Activated CD4-positive, alpha-beta memory T cell treated with anti-CD3 and anti-CD28 coated beads, Interleukin-2, amount 10 ng/mL, durations not matched to agents 7 days and 5 days (primary cell): ENCODE data around the gene NCK2. TPM values are rescaled to one million over a fixed set of nuclear protein-coding genes. Genes with fewer than 3 reads are reported as not detected.
A peak's percentile ranks its signal among the peaks of the same experiment; 100 is the strongest.

Experiments used
- CTCF ChIA-PET: fragments of 350-600 bp; sonication (Branson Sonifier 250); formaldehyde crosslinking; loops from one replicate; lab custom pipeline; 2021; ENCODE audit warnings: antibody characterized with exemption, inconsistent platforms; lab: Charles Lee
- POLR2A ChIA-PET: fragments of 350-600 bp; sonication (Branson Sonifier 250); formaldehyde crosslinking; loops from one replicate; lab custom pipeline; 2021; ENCODE audit warnings: antibody characterized with exemption; lab: Charles Lee
- DNase-seq: peaks from one replicate; pipeline ENCODE4 v3.0.0-alpha.2; 2020
- H3K27ac Mint-ChIP-seq: one replicate; pipeline ENCODE4 v1.8.0; 2021; ENCODE audit warnings: mild to moderate bottlenecking, mixed read lengths
- H3K27me3 Mint-ChIP-seq: one replicate; pipeline ENCODE4 v1.8.0; 2021; ENCODE audit warnings: mixed read lengths
- H3K36me3 Mint-ChIP-seq: one replicate; pipeline ENCODE4 v1.8.0; 2021; ENCODE audit warnings: low read depth, mixed read lengths
- H3K4me1 Mint-ChIP-seq: one replicate; pipeline ENCODE4 v1.8.0; 2021; ENCODE audit warnings: mixed read lengths
- H3K4me3 Mint-ChIP-seq: one replicate; pipeline ENCODE4 v1.8.0; 2021; ENCODE audit warnings: mild to moderate bottlenecking, mixed read lengths
- H3K9me3 Mint-ChIP-seq: one replicate; pipeline ENCODE4 v1.8.0; 2021; ENCODE audit warnings: mixed read lengths
- total RNA-seq, 2 experiments: library from RNA; stranded (reverse); gene quantifications; one replicate each; pipeline ENCODE4 v1.2.3, GENCODE V29; 2021

Gene NCK2
- total RNA-seq, 2 experiments from 2014 or later, result 70.8 to 75.9 TPM

DNA sequence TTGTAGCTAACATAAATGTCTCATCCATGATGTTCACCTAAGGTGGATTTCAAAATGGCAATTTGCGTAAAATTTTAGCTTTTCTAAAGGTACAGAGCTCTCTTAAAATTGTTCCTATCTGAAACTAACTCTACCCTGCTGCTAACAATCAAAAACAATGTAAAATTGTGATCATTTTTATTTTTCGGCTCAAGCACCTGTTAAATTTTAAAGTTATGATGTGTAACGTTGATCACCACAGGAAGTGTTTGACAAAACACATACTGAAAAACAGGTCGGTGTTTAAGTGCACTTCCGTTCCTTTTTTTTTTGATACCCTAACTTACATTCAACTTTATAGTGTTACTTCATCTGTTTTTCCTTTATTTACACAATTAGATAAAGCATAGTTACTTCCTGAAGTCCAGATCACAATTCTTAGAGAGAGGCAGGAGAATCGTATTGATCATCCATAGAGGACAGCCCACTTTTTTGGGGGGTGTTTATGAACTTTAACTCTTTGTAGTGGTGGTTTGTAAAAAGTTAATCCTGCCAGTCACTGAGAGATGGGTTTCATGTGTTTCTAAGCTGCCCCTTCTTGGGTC is 6.0 kb upstream of the NCK2 start:
- ChIA-PET POLR2A (interaction anchor here (0.8 to 1.5 kb wide), 14 partner anchors 8 to 358 kb away, joined by 3 to 16 read pairs (median 4); no protein-coding TSS in a partner anchor), CTCF (interaction anchor here (0.7 to 1.0 kb wide), 4 partner anchors 9 to 16 kb away, joined by 3 read pairs; no protein-coding TSS in a partner anchor)
- DNase-seq, result no peak
- Mint-ChIP-seq H3K4me3 (peak overlapping the region; percentile 43), H3K27me3 (no peaks in the 10 kb centered on the region), H3K27ac (peak overlapping the region; percentile 96), H3K4me1 (peaks cover 80% of the 10 kb centered on the region), H3K36me3 (peaks cover 10% of the 10 kb centered on the region), H3K9me3 (no peaks in the 10 kb centered on the region)

DNA sequence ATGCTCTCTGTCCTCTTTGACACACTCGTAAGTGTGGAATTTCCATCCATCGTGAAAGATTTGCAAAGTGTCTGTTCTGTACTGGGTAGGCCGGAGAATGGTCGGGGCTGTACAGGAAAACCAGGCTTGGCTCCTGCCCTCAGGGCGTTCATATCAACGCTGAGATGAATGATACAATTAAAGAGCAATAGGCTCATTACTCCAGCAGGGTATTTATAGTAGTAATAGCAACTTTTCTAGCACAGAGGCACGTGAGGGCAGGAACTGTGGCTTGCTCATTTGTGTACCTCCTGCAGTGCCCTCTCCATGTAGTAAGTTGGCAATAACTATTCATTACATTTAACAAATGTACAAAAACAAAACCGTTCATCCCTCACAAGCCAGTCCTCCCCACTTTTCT is 5.3 kb upstream of the NCK2 start:
- Mint-ChIP-seq H3K27me3 (no peaks in the 10 kb centered on the region), H3K27ac (peak overlapping the region; percentile 96), H3K4me1 (peaks cover 79% of the 10 kb centered on the region), H3K4me3 (peak overlapping the region; percentile 43), H3K36me3 (peaks cover 10% of the 10 kb centered on the region), H3K9me3 (no peaks in the 10 kb centered on the region)
- POLR2A ChIA-PET, result interaction anchor here (1.1 to 1.7 kb wide), 6 partner anchors 8 to 59 kb away, joined by 3 to 16 read pairs (median 4); no protein-coding TSS in a partner anchor
- DNase-seq, result peak; percentile 36
- CTCF ChIA-PET, result no interaction called here

DNA sequence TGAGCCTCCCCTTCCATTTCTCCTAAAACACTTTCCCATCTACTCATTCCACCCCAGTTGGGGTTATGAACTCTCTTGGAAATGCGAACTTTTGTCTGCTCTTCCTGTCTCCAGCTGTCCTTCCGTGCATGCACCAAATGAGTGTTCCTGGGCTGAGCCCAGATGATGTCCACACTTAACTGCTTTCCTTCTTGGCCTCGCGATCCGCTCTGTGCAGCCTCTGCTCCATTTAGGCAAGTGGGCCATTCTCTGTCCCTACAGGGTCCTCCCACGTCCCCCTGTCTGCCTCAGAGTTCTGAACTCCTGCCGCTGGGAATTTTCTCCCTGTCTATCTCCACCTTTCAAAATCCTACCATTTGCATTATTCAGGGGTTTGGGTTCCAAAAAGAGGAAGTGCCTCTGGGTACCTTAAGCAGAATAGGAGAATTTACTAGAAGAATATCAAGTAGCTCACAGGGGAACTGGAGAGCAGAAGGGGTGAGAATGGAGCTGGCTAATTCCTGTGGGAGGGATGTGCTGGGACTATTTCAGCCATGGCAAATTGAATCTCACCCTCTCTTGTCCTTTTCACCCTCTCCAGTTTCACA is 4.7 kb upstream of the NCK2 start:
- ChIA-PET POLR2A (interaction anchor here (1.0 to 1.7 kb wide), 3 partner anchors 14 to 58 kb away, joined by 3 to 4 read pairs (median 3); no protein-coding TSS in a partner anchor), CTCF (no interaction called here)

DNA sequence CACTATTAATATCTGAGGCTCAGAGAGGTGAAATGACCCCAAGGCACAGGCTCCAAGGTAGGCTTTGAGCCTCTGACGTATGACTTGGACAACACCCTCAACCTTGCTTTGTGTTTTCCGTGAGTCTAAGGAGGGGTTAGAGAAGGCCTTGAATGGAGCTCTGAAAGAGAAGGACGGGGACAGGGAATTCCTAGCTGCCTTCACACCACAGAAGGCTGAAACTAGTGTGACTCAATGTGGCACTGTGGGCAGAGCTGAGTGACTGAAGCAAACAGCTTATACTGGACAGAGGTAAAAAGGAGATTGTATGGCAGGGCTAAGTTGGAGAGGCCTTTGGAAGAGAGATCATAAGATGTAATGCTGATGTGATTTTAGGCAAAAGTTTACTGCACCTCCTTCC is 3.5 kb upstream of the NCK2 start:
- ChIA-PET CTCF (interaction anchor here (1.4 kb wide), 1 partner anchor 344 kb away, joined by 4 read pairs; no protein-coding TSS in a partner anchor), POLR2A (interaction anchor here (0.7 to 1.7 kb wide), 4 partner anchors 13 to 57 kb away, joined by 3 read pairs; no protein-coding TSS in a partner anchor)
- Mint-ChIP-seq H3K4me1 (peaks cover 62% of the 10 kb centered on the region), H3K27me3 (no peaks in the 10 kb centered on the region), H3K4me3 (no peak overlapping the region), H3K27ac (no peak overlapping the region), H3K36me3 (peaks cover 16% of the 10 kb centered on the region), H3K9me3 (no peaks in the 10 kb centered on the region)
- no peak for DNase-seq

More for the DNA sequence above, 4.7 kb upstream of the NCK2 start:
- Mint-ChIP-seq H3K4me3 (no peak overlapping the region), H3K4me1 (peaks cover 73% of the 10 kb centered on the region), H3K27me3 (no peaks in the 10 kb centered on the region), H3K36me3 (peaks cover 10% of the 10 kb centered on the region), H3K27ac (peak overlapping the region; percentile 96), H3K9me3 (no peaks in the 10 kb centered on the region)
- no peak for DNase-seq

DNA sequence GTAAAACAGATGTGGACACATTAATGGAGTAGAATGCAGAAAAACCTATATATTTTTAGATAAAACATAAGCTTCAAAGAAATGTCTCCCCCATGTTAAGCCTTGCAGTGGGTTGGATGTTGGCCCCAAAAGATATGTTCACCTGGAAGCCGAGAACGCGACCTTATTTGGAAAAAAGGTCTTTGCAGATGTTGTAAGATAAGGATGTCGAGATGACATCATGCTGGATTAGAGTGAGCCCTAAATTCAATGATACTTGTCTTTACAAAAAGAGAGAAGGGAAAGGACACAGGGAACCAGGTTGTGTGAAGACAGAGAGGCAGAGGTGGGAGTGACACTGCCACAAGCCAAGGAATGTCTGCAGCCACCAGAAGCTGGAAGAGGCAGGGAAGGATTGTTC is 3.1 kb upstream of the NCK2 start:
- no peak for DNase-seq
- no peak overlapping the region for H3K4me3 Mint-ChIP-seq
- H3K27me3 Mint-ChIP-seq, result no peaks in the 10 kb centered on the region
- H3K4me1 Mint-ChIP-seq, result peaks cover 64% of the 10 kb centered on the region
- H3K9me3 Mint-ChIP-seq, result no peaks in the 10 kb centered on the region
- ChIA-PET CTCF (interaction anchor here (1.4 kb wide), 1 partner anchor 344 kb away, joined by 4 read pairs; no protein-coding TSS in a partner anchor), POLR2A (interaction anchor here (0.7 to 1.6 kb wide), 3 partner anchors 12 to 27 kb away, joined by 3 read pairs; no protein-coding TSS in a partner anchor)
- no peak overlapping the region for H3K27ac Mint-ChIP-seq
- peaks cover 20% of the 10 kb centered on the region for H3K36me3 Mint-ChIP-seq

DNA sequence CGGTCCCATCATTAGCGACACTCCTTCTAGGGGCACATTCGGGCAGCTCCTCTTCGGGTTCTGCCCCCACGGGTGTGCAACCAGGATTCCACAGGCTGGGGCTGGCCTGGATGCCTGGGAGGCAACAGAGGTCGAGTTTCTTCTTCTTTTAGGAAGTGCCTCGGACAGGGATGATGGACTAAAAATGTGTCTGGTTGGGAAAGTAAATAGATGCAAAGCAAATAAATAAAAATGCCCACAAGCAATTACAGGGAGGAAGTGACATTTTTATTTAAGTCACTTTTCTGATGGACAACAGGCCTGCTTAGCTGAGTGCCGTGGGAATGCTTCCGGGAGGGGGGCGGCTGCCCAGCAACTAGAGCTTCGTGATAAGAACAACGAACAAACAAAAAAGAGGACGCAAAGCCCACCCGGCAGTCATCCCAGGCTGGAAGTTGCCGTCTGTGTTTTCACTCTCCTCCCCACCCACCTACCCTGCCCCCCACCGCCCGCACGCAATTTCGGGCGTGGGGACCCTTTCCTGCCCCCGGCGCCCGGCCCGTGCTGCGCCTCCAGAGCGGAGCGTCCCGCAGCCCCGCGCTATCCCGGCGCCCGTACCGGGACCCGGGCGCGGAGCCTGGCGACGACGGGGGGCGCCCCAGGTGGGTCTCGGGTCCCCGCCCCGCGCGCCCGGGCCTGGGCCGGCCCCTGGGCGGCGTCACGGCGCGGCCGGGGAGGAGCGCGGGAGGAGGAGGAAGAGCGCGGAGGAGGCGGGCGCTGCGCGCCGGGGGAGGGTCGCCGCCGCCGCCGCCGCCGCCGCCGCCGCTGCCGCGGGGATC is 412 bp upstream of the NCK2 start:
- H3K9me3 Mint-ChIP-seq, result no peaks in the 10 kb centered on the region
- peaks cover 40% of the 10 kb centered on the region for H3K36me3 Mint-ChIP-seq
- CTCF ChIA-PET, result interaction anchor here (0.7 to 1.2 kb wide), 3 partner anchors 9 to 46 kb away, joined by 3 read pairs; no protein-coding TSS in a partner anchor
- no peaks in the 10 kb centered on the region for H3K27me3 Mint-ChIP-seq
- DNase-seq, result peak; percentile 68
- H3K4me3 Mint-ChIP-seq, result peak overlapping the region; percentile 77
- POLR2A ChIA-PET, result interaction anchor here (0.6 to 7.3 kb wide), 12 partner anchors 9 to 449 kb away, joined by 3 to 97 read pairs (median 4); no protein-coding TSS in a partner anchor
- H3K27ac Mint-ChIP-seq, result peak overlapping the region; percentile 83
- peaks cover 74% of the 10 kb centered on the region for H3K4me1 Mint-ChIP-seq

DNA sequence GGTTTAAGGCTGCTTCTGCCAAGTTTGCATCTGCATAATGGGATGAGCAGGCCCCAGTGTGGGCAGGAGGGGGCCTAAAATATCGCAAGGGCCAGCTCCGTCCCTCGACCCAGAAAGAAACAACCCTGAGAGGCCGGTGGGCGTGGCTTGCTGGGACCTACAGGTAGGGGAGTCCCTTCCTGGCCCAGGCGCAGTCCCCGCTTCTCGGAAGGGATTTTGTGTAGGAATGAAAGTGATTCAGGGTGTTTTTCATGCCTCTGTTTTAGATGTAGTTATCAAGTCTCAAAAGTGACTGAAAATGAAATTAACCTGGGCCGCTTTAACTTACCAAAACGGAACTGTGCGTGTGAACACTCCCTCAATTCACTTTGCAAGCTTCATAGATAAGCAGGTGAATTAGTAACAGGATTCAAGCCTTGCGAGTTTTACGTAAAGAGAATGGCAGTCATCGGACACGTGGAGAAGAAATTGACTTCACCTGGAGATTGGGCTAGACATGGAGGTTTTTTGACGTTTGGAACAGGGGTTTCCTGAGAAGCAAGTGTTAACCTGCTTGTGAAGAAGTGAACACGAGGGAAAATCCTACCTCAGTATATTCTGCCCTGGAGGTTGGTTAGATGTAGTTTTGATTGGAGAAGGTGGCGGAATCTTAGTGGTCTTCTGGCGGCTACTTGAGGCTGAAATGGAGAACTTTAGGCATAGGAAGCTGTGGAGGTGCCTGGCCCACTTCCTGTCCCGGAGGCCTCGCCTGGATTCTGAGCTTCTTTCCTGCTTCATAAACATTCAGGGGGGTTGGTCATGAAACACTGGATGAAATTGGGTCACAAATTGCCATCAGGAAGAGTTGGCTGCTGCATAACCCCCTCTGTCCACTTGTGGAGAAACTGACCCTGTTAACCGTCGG is 1.7 kb downstream of the NCK2 start:
- ChIA-PET CTCF (interaction anchor here (0.8 to 3.4 kb wide), 12 partner anchors 8 to 349 kb away, joined by 3 to 46 read pairs (median 4); no protein-coding TSS in a partner anchor), POLR2A (interaction anchor here (0.6 to 7.3 kb wide), 30 partner anchors 8 to 414 kb away, joined by 3 to 120 read pairs (median 6); no protein-coding TSS in a partner anchor)
- DNase-seq, result peak; percentile 81
- H3K9me3 Mint-ChIP-seq, result no peaks in the 10 kb centered on the region
- H3K27me3 Mint-ChIP-seq, result no peaks in the 10 kb centered on the region
- peaks cover 77% of the 10 kb centered on the region for H3K4me1 Mint-ChIP-seq
- H3K4me3 Mint-ChIP-seq, result peak overlapping the region; percentile 95
- peak overlapping the region; percentile 90 for H3K27ac Mint-ChIP-seq
- H3K36me3 Mint-ChIP-seq, result peaks cover 54% of the 10 kb centered on the region

DNA sequence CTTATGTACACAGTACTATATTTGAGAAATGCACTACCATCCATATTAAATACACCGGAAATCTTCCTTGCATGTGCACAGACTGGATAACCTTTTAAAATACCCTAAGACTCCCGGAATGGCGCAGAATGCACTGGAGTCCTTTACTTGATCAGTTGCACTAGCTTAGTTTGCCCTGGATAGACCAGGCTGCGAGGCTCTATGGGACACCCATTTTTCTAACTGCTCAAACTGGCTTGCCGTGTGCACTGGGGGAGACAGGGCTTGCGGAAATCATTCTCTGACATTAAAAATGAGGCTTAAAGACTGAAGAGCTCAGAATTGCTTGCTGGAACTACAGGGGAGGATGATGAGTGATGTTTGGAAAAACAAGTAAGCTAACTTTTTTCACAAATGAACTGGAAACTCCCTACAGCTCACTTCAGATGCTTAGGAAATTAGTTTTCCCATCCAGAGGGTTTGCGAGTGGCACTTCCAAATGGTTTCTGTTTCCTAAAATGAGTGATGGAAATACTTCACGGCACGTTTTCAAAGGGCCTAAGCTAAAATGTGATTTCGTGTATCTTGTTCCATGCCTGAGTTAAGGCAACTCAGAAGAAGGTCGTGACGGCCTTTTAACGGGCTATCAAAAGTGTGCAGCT is 2.7 kb downstream of the NCK2 start:
- H3K27ac Mint-ChIP-seq, result peak overlapping the region; percentile 90
- H3K9me3 Mint-ChIP-seq, result no peaks in the 10 kb centered on the region
- peaks cover 76% of the 10 kb centered on the region for H3K4me1 Mint-ChIP-seq
- peaks cover 58% of the 10 kb centered on the region for H3K36me3 Mint-ChIP-seq
- ChIA-PET CTCF (interaction anchor here (0.9 to 3.4 kb wide), 8 partner anchors 9 to 348 kb away, joined by 3 to 46 read pairs (median 5); no protein-coding TSS in a partner anchor), POLR2A (interaction anchor here (0.8 to 7.3 kb wide), 21 partner anchors 9 to 417 kb away, joined by 3 to 120 read pairs (median 8); no protein-coding TSS in a partner anchor)
- no peaks in the 10 kb centered on the region for H3K27me3 Mint-ChIP-seq
- peak overlapping the region; percentile 95 for H3K4me3 Mint-ChIP-seq
- no peak for DNase-seq

DNA sequence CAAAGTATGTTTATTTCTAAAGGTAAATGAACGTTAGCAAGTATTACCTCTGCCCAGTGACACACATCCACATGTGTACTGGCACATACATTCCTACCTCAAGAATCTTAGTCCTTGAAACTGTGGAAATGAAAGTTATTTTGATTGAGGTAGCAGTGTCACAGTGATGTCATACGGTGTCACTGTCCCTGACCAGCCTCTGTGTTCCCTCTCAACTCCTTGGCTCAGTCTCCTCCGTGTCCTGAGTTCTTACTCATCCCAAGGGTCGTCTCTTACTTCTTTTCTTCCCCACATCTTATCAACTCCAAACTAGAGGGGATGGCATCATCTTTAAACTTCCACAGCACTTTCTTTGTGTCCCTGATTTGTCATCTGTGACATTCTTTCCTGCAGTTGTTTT is 3.3 kb downstream of the NCK2 start:
- no peaks in the 10 kb centered on the region for H3K9me3 Mint-ChIP-seq
- H3K36me3 Mint-ChIP-seq, result peaks cover 63% of the 10 kb centered on the region
- H3K4me1 Mint-ChIP-seq, result peaks cover 76% of the 10 kb centered on the region
- peak overlapping the region; percentile 95 for H3K4me3 Mint-ChIP-seq
- ChIA-PET CTCF (interaction anchor here (1.0 to 3.4 kb wide), 7 partner anchors 10 to 347 kb away, joined by 3 to 46 read pairs (median 6); no protein-coding TSS in a partner anchor), POLR2A (interaction anchor here (1.0 to 7.3 kb wide), 13 partner anchors 9 to 418 kb away, joined by 3 to 120 read pairs (median 13); no protein-coding TSS in a partner anchor)
- no peaks in the 10 kb centered on the region for H3K27me3 Mint-ChIP-seq
- DNase-seq, result no peak
- peak overlapping the region; percentile 90 for H3K27ac Mint-ChIP-seq

DNA sequence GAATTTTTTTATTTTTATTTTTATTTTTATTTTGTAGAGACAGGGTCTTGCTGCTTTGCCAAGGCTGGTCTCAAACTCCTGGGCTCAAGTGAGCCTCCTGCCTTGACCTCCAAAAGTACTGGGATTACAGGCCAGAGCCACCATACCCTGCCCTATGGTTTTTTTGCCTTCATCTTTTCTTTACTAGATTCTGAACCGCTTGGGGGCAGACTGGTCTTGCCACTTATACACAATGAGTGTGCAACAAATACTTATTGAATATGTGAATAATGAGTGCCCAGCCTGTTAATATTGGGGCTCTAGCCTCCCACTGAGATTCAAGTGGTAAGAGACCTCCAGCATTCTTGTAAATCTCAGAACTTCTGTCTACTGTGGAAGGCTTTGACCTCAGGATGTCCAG is 3.9 kb downstream of the NCK2 start:
- POLR2A ChIA-PET, result interaction anchor here (1.0 to 7.3 kb wide), 9 partner anchors 10 to 181 kb away, joined by 3 to 120 read pairs (median 5); no protein-coding TSS in a partner anchor
- peak overlapping the region; percentile 95 for H3K4me3 Mint-ChIP-seq

More for the DNA sequence above, 3.9 kb downstream of the NCK2 start:
- peaks cover 66% of the 10 kb centered on the region for H3K36me3 Mint-ChIP-seq
- no peak for DNase-seq
- H3K9me3 Mint-ChIP-seq, result no peaks in the 10 kb centered on the region
- no peaks in the 10 kb centered on the region for H3K27me3 Mint-ChIP-seq
- peaks cover 77% of the 10 kb centered on the region for H3K4me1 Mint-ChIP-seq
- peak overlapping the region; percentile 90 for H3K27ac Mint-ChIP-seq
- CTCF ChIA-PET, result interaction anchor here (1.0 to 2.1 kb wide), 6 partner anchors 9 to 172 kb away, joined by 3 to 20 read pairs (median 4); no protein-coding TSS in a partner anchor
